A549 (cell line): Measurements from ENCODE around the gene SLCO3A1. TPM values are rescaled to one million over a fixed set of nuclear protein-coding genes. Genes with fewer than 3 reads are reported as not detected.

Experiments
- ATAC-seq, 2 experiments: fragments of 200-7000 bp in 1 of 2; fragments of >200 bp in 1 of 2; cut with Nextera tagmentation in 1 of 2; cut with Tn5 transposase in 1 of 2; 3 replicates each; pipeline versions ENCODE4 v1.8.0 to v1.9.1; 2018 to 2020; ENCODE audit warnings: mild to moderate bottlenecking in 1 of 2, moderate library complexity in 1 of 2
- CTCF ChIA-PET: fragments of 300-600 bp; sonication (Branson Sonifier 250); formaldehyde crosslinking; extraction: SDS; loops from one replicate; lab custom pipeline; 2021; ENCODE audit warnings: antibody characterized with exemption, inconsistent platforms; lab: Yijun Ruan, JAX
- POLR2A ChIA-PET: fragments of 350-600 bp; formaldehyde crosslinking; extraction: SDS; loops from one replicate; lab custom pipeline; 2021; ENCODE audit warnings: antibody characterized with exemption, inconsistent platforms; lab: Yijun Ruan, JAX
- DNase-seq, 2 experiments: peaks; one replicate each; pipeline versions ENCODE4 v3.0.0 to v3.0.0-alpha.2; 2011 to 2016; ENCODE audit warnings: low read depth in 1 of 2, low spot score in 1 of 2
- FAIRE-seq: peaks from 2 replicates; lab custom pipeline; 2011; peaks lifted over from hg19 to GRCh38; lab: Jason Lieb, UNC
- H3K27ac ChIP-seq, 2 experiments: fragments of >200 bp; sonication (Bioruptor Twin); formaldehyde crosslinking; 3 replicates each; pipeline ENCODE4 v1.5.1; 2016 to 2017
- H3K4me1 ChIP-seq: fragments of >200 bp; sonication (Bioruptor Twin); formaldehyde crosslinking; 3 replicates; pipeline ENCODE4 v1.6.1; 2016
- H3K4me2 ChIP-seq: fragments of >200 bp; sonication (Bioruptor Twin); formaldehyde crosslinking; 3 replicates; pipeline ENCODE4 v1.6.1; 2016
- H3K4me3 ChIP-seq: fragments of >200 bp; sonication (Bioruptor Twin); formaldehyde crosslinking; 3 replicates; pipeline ENCODE4 v1.5.1; 2016
- H3K9me3 ChIP-seq: fragments of >200 bp; sonication (Bioruptor Twin); formaldehyde crosslinking; 3 replicates; pipeline ENCODE4 v1.6.1; 2016
- BCL3 ChIP-seq: fragments of >200 bp; sonication (Bioruptor Twin); formaldehyde crosslinking; IDR thresholded peaks from 3 replicates; pipeline ENCODE4 v1.6.1; 2016
- BHLHE40 ChIP-seq: IDR thresholded peaks from 2 replicates; pipeline ENCODE4 v1.6.1; 2012; ENCODE audit warnings: low read depth, low read length, inconsistent platforms
- CHD2 ChIP-seq: fragments of 150-350 bp; IDR thresholded peaks from 2 replicates; pipeline ENCODE4 v1.6.1; 2014; ENCODE audit warnings: low read length; ENCODE audit not compliant: partially characterized antibody
- CHD4 ChIP-seq: fragments of 200-600 bp; sonication (generic); IDR thresholded peaks from 2 replicates; pipeline ENCODE4 v1.6.1; 2016; ENCODE audit warnings: antibody characterized with exemption, mild to moderate bottlenecking, borderline replicate concordance
- EHF ChIP-seq: fragments of 250-450 bp; sonication (Bioruptor Pico); IDR thresholded peaks from 2 replicates; pipeline ENCODE4 v1.5.0; 2020; ENCODE audit warnings: mild to moderate bottlenecking
- FOSL2 ChIP-seq, 2 experiments: fragments of 450-650 bp in 1 of 2; fragments of >200 bp in 1 of 2; sonication (Bioruptor Twin) in 1 of 2; formaldehyde crosslinking; IDR thresholded peaks; 2 replicates each; pipeline versions ENCODE4 v1.5.0 to v1.6.1; 2016 to 2020; ENCODE audit warnings: mild to moderate bottlenecking in 1 of 2, moderate library complexity in 1 of 2
- GATA3 ChIP-seq: IDR thresholded peaks from 2 replicates; pipeline ENCODE4 v1.6.1; 2012; ENCODE audit warnings: borderline replicate concordance
- HES2 ChIP-seq: fragments of >200 bp; sonication (Bioruptor Twin); formaldehyde crosslinking; IDR thresholded peaks from 2 replicates; pipeline ENCODE4 v1.6.1; 2016
- HEYL ChIP-seq: fragments of 250-450 bp; sonication (Bioruptor Pico); IDR thresholded peaks from 2 replicates; pipeline ENCODE4 v1.8.0; 2021; ENCODE audit warnings: mild to moderate bottlenecking, moderate library complexity
- HOXB13 ChIP-seq: fragments of 250-450 bp; sonication (Bioruptor Pico); IDR thresholded peaks from 2 replicates; pipeline ENCODE4 v1.5.0; 2020; ENCODE audit warnings: low read depth, mild to moderate bottlenecking, moderate library complexity
- KDM5A ChIP-seq: fragments of 200-600 bp; sonication (generic); IDR thresholded peaks from 2 replicates; pipeline ENCODE4 v1.6.1; 2016; ENCODE audit warnings: antibody characterized with exemption, mild to moderate bottlenecking
- MAFK ChIP-seq: fragments of 450-650 bp; IDR thresholded peaks from 2 replicates; pipeline ENCODE4 v1.6.1; 2014; ENCODE audit not compliant: partially characterized antibody
- MAZ ChIP-seq: fragments of 150-350 bp; IDR thresholded peaks from 2 replicates; pipeline ENCODE4 v1.6.1; 2014; ENCODE audit warnings: antibody characterized with exemption, low read depth, low read length, borderline replicate concordance
- NFE2L2 ChIP-seq: fragments of 150-350 bp; conservative IDR thresholded peaks from 2 replicates; pipeline ENCODE4 v1.6.1; 2014; ENCODE audit warnings: low read length
- RARB ChIP-seq: fragments of 250-450 bp; sonication (Bioruptor Pico); IDR thresholded peaks from 2 replicates; pipeline ENCODE4 v1.8.0; 2021; ENCODE audit warnings: mild to moderate bottlenecking, moderate library complexity
- RFX5 ChIP-seq: fragments of 450-650 bp; IDR thresholded peaks from 2 replicates; pipeline ENCODE4 v1.7.1; 2014; ENCODE audit warnings: antibody characterized with exemption, mild to moderate bottlenecking, moderate library complexity
- SMC3 ChIP-seq: fragments of >200 bp; sonication (Bioruptor Twin); formaldehyde crosslinking; IDR thresholded peaks from 3 replicates; pipeline ENCODE4 v1.6.1; 2018; ENCODE audit warnings: inconsistent platforms
- TFCP2L1 ChIP-seq: fragments of 250-450 bp; sonication (Bioruptor Pico); IDR thresholded peaks from 2 replicates; pipeline ENCODE4 v1.5.0; 2021; ENCODE audit warnings: mild to moderate bottlenecking
- ZFP36 ChIP-seq: fragments of 450-650 bp; IDR thresholded peaks from 2 replicates; pipeline ENCODE4 v1.6.1; 2014; ENCODE audit warnings: borderline replicate concordance; ENCODE audit not compliant: partially characterized antibody
- ZNF302 ChIP-seq: fragments of 250-450 bp; sonication (Bioruptor Pico); IDR thresholded peaks from 2 replicates; pipeline ENCODE4 v1.9.0; 2021; ENCODE audit warnings: inconsistent platforms, mild to moderate bottlenecking, moderate library complexity
- WGBS: methylation state at CpG from one replicate; pipeline ENCODE4 v1.1.6; 2017; ENCODE audit errors: missing lambda C conversion rate; 5-methylcytosine and 5-hydroxymethylcytosine counted together
- polyA plus RNA-seq, 4 experiments: library from polyadenylated mRNA; depleted of rRNA in 3 of 4; stranded (reverse); fragments of >200 nt; fragmentation: RNase III in 1 of 4; extraction: RNeasy Plus Mini Kit Qiagen cat#74134 plus additional on column Dnase treatment in 1 of 4; gene quantifications; 2 replicates in 3 of 4; 3 replicates in 1 of 4; pipeline ENCODE4 v1.2.3, GENCODE V29; 2011 to 2017
- TF ChIP-seq, protein P1 (sequence below): fragments of 450-650 bp; IDR thresholded peaks from 2 replicates; pipeline ENCODE4 v1.6.1; 2014; ENCODE audit warnings: antibody characterized with exemption
- TF ChIP-seq, protein P2 (sequence below): fragments of 200-600 bp; sonication (generic); IDR thresholded peaks from 2 replicates; pipeline ENCODE4 v1.6.1; 2016; ENCODE audit warnings: antibody characterized with exemption, mild to moderate bottlenecking, moderate library complexity
- TF ChIP-seq, protein P3 (sequence below): fragments of 150-350 bp; IDR thresholded peaks from 2 replicates; pipeline ENCODE4 v1.6.1; 2014; ENCODE audit warnings: low read depth, mild to moderate bottlenecking, low read length

The SLCO3A1 gene
- polyA plus RNA-seq, 2 of the 4 experiments (the other 2 are of a cell fraction): 16.8 to 17.0 TPM

GRCh38 chr15:92128788-92129187 lies 275.3 kb downstream of the SLCO3A1 start:
- POLR2A ChIA-PET: no interaction called here
- Histone ChIP-seq H3K4me3 (no peak overlapping the region), H3K9me3 (no peaks in the 10 kb centered on the region), H3K4me2 (no peak overlapping the region), H3K27ac (no peak overlapping the region), H3K4me1 (no peaks in the 10 kb centered on the region)
- CTCF ChIA-PET: interaction anchor here (1.2 to 1.7 kb wide), 3 partner anchors 16 to 97 kb away, joined by 3 to 4 read pairs (median 4); no protein-coding TSS in a partner anchor
- DNase-seq (no peak), FAIRE-seq (no peak), ATAC-seq (no peak)
- TF ChIP-seq CHD2 (no peak), TFCP2L1 (CRISPR knock-in tag) (no peak), EHF (CRISPR knock-in tag) (no peak), MAFK (no peak), HEYL (CRISPR knock-in tag) (no peak), RARB (CRISPR knock-in tag) (no peak), HOXB13 (no peak), NFE2L2 (no peak), CHD4 (no peak), SMC3 (no peak), ZFP36 (no peak), KDM5A (no peak), FOSL2 (IDR thresholded peaks at IDR 0.05) (no peak), FOSL2 (CRISPR knock-in tag; IDR thresholded peaks at IDR 0.05) (no peak), ZNF302 (CRISPR knock-in tag) (no peak)
- WGBS: 85% methylated on average over 5 of the region's 5 CpGs

DNA sequence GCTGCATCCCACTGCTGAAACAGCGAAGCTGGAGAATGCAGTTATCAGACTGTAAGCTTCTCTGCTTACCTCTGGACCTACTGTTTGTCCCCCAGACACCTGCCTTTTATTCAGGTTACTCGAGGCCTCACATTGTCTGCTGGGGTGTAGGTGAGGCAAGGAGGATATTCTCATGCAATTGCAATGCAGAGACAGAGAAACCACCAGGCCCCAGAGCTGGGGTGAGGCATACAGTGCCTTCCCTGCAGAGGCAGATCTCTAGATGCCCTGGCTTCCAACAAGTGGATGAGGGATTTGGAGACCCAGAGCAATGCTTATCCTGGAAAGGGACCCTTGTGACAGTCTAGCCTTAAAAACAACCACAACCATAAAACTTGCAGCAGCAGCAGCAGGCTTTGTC lies 276.7 kb downstream of the SLCO3A1 start:
- no peaks in the 10 kb centered on the region for H3K4me1 ChIP-seq
- FAIRE-seq: no peak
- ChIA-PET POLR2A (no interaction called here), CTCF (interaction anchor here (1.0 to 1.7 kb wide), 2 partner anchors 10 to 15 kb away, joined by 3 read pairs; no protein-coding TSS in a partner anchor)
- H3K4me2 ChIP-seq: no peak overlapping the region
- TF ChIP-seq ZFP36 (no peak), MAZ (no peak), BCL3 (no peak), RARB (CRISPR knock-in tag) (no peak), HOXB13 (no peak), ZNF302 (CRISPR knock-in tag) (no peak), HES2 (no peak), RFX5 (no peak), GATA3 (no peak), CHD4 (no peak), MAFK (no peak), SMC3 (no peak), BHLHE40 (no peak)
- TF ChIP-seq, protein P1, sequence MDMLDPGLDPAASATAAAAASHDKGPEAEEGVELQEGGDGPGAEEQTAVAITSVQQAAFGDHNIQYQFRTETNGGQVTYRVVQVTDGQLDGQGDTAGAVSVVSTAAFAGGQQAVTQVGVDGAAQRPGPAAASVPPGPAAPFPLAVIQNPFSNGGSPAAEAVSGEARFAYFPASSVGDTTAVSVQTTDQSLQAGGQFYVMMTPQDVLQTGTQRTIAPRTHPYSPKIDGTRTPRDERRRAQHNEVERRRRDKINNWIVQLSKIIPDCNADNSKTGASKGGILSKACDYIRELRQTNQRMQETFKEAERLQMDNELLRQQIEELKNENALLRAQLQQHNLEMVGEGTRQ: no peak
- TF ChIP-seq, protein P2, sequence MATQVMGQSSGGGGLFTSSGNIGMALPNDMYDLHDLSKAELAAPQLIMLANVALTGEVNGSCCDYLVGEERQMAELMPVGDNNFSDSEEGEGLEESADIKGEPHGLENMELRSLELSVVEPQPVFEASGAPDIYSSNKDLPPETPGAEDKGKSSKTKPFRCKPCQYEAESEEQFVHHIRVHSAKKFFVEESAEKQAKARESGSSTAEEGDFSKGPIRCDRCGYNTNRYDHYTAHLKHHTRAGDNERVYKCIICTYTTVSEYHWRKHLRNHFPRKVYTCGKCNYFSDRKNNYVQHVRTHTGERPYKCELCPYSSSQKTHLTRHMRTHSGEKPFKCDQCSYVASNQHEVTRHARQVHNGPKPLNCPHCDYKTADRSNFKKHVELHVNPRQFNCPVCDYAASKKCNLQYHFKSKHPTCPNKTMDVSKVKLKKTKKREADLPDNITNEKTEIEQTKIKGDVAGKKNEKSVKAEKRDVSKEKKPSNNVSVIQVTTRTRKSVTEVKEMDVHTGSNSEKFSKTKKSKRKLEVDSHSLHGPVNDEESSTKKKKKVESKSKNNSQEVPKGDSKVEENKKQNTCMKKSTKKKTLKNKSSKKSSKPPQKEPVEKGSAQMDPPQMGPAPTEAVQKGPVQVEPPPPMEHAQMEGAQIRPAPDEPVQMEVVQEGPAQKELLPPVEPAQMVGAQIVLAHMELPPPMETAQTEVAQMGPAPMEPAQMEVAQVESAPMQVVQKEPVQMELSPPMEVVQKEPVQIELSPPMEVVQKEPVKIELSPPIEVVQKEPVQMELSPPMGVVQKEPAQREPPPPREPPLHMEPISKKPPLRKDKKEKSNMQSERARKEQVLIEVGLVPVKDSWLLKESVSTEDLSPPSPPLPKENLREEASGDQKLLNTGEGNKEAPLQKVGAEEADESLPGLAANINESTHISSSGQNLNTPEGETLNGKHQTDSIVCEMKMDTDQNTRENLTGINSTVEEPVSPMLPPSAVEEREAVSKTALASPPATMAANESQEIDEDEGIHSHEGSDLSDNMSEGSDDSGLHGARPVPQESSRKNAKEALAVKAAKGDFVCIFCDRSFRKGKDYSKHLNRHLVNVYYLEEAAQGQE: no peak
- TF ChIP-seq, protein P3, sequence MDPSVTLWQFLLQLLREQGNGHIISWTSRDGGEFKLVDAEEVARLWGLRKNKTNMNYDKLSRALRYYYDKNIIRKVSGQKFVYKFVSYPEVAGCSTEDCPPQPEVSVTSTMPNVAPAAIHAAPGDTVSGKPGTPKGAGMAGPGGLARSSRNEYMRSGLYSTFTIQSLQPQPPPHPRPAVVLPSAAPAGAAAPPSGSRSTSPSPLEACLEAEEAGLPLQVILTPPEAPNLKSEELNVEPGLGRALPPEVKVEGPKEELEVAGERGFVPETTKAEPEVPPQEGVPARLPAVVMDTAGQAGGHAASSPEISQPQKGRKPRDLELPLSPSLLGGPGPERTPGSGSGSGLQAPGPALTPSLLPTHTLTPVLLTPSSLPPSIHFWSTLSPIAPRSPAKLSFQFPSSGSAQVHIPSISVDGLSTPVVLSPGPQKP: no peak
- WGBS: 55% methylated on average over 2 of the region's 2 CpGs
- no peak for ATAC-seq
- H3K4me3 ChIP-seq: no peak overlapping the region
- H3K9me3 ChIP-seq: no peaks in the 10 kb centered on the region
- DNase-seq: no peak
- H3K27ac ChIP-seq: no peak overlapping the region
